A673 (cell line): Measurements from ENCODE around the gene CAMK2G. TPM values are rescaled to one million over a fixed set of nuclear protein-coding genes. Genes with fewer than 3 reads are reported as not detected.

Experiments used
- BruUV-seq: library from RNA; stranded (reverse); fragments of 400-500 nt; replicated peaks from 2 replicates; lab custom pipeline; 2021; lab: Mats Ljungman, UMichigan
- CTCF ChIA-PET: fragments of 300-600 bp; sonication (Branson Sonifier 250); formaldehyde crosslinking; loops from one replicate; lab custom pipeline; 2022; ENCODE audit warnings: antibody characterized with exemption; lab: Charles Lee
- POLR2A ChIA-PET: fragments of 300-600 bp; sonication (Branson Sonifier 250); formaldehyde crosslinking; loops from one replicate; lab custom pipeline; 2022; ENCODE audit warnings: antibody characterized with exemption; ENCODE audit not compliant: low non-redundant PET; lab: Charles Lee
- DNase-seq: peaks from one replicate; pipeline ENCODE4 v3.0.0-alpha.2; 2015; ENCODE audit warnings: low spot score
- H3K27ac ChIP-seq: fragments of 200-600 bp; sonication (generic); 2 replicates; pipeline ENCODE4 v1.5.1; 2016; ENCODE audit warnings: mixed run types, low read depth, mild to moderate bottlenecking, mixed read lengths, antibody characterized with exemption, low read length; ENCODE audit not compliant: poor library complexity, severe bottlenecking
- H3K27me3 ChIP-seq: fragments of 200-600 bp; sonication (generic); replicated peaks from 2 replicates; pipeline ENCODE4 v1.6.1; 2017; ENCODE audit warnings: mixed run types, low read depth, mild to moderate bottlenecking, mixed read lengths, antibody characterized with exemption, low read length; ENCODE audit not compliant: insufficient read depth, poor library complexity
- H3K36me3 ChIP-seq: fragments of 200-600 bp; sonication (generic); 2 replicates; pipeline ENCODE4 v1.6.1; 2016; ENCODE audit warnings: mixed run types, mild to moderate bottlenecking, mixed read lengths, antibody characterized with exemption, low read length; ENCODE audit not compliant: insufficient read depth, poor library complexity, severe bottlenecking
- H3K4me1 ChIP-seq: fragments of 200-600 bp; sonication (generic); 2 replicates; pipeline ENCODE4 v1.6.1; 2017; ENCODE audit warnings: mixed run types, mild to moderate bottlenecking, mixed read lengths, antibody characterized with exemption, low read length; ENCODE audit not compliant: insufficient read depth, poor library complexity, severe bottlenecking
- H3K4me3 ChIP-seq: fragments of 200-600 bp; sonication (generic); 2 replicates; pipeline ENCODE4 v1.5.1; 2016; ENCODE audit warnings: low read depth, mixed run types, mild to moderate bottlenecking, mixed read lengths, low read length; ENCODE audit not compliant: poor library complexity, severe bottlenecking
- H3K9me3 ChIP-seq: fragments of 200-600 bp; sonication (generic); 2 replicates; pipeline ENCODE4 v1.6.1; 2016; ENCODE audit warnings: mixed run types, low read depth, mild to moderate bottlenecking, mixed read lengths, antibody characterized with exemption, low read length; ENCODE audit not compliant: poor library complexity, severe bottlenecking
- EZH2 ChIP-seq: fragments of 200-600 bp; sonication (generic); IDR thresholded peaks from 2 replicates; pipeline ENCODE4 v1.6.1; 2017; ENCODE audit warnings: borderline replicate concordance, low read depth, mild to moderate bottlenecking, mixed read lengths, antibody characterized with exemption, low read length; ENCODE audit not compliant: poor library complexity, severe bottlenecking
- intact Hi-C: fragments of 100-400 bp; cut with micrococcal nuclease; formaldehyde crosslinking; loops from one replicate; pipeline ENCODE4 v1.10.0; 2022; ENCODE audit not compliant: unreplicated experiment
- total RNA-seq: library from RNA; stranded (reverse); gene quantifications from 2 replicates; pipeline ENCODE4 v1.2.3, GENCODE V29; 2021
- TF ChIP-seq, protein P1 (sequence below): fragments of 300-800, 200-600 bp; sonication (generic); conservative IDR thresholded peaks from 2 replicates; pipeline ENCODE4 v1.5.1; 2017; ENCODE audit warnings: low read depth, mild to moderate bottlenecking, antibody characterized with exemption, low read length, moderate library complexity, mixed read lengths

The CAMK2G gene
- total RNA-seq, 1 experiment from 2014 or later = 32.7 TPM

- H3K36me3 ChIP-seq = peaks cover 7% of the 10 kb centered on the region
- TF ChIP-seq EZH2 = no peak
- TF ChIP-seq, protein P1, sequence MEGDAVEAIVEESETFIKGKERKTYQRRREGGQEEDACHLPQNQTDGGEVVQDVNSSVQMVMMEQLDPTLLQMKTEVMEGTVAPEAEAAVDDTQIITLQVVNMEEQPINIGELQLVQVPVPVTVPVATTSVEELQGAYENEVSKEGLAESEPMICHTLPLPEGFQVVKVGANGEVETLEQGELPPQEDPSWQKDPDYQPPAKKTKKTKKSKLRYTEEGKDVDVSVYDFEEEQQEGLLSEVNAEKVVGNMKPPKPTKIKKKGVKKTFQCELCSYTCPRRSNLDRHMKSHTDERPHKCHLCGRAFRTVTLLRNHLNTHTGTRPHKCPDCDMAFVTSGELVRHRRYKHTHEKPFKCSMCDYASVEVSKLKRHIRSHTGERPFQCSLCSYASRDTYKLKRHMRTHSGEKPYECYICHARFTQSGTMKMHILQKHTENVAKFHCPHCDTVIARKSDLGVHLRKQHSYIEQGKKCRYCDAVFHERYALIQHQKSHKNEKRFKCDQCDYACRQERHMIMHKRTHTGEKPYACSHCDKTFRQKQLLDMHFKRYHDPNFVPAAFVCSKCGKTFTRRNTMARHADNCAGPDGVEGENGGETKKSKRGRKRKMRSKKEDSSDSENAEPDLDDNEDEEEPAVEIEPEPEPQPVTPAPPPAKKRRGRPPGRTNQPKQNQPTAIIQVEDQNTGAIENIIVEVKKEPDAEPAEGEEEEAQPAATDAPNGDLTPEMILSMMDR = no peak
- ChIA-PET CTCF (no interaction called here), POLR2A (no interaction called here)
- no peaks in the 10 kb centered on the region for H3K27me3 ChIP-seq
- no TSS peak for BruUV-seq
- no peak overlapping the region for H3K4me3 ChIP-seq
- H3K4me1 ChIP-seq = peaks cover 6% of the 10 kb centered on the region
- H3K9me3 ChIP-seq = no peaks in the 10 kb centered on the region
- H3K27ac ChIP-seq = no peak overlapping the region
- DNase-seq = no peak
- intact Hi-C loops = no loop called here
Observed at GRCh38 chr10:73867871-73868631, 6.3 kb downstream of the CAMK2G start.

GRCh38 chr10:73867126-73867807 lies 7.1 kb downstream of the CAMK2G start:
- Histone ChIP-seq H3K4me1 (no peaks in the 10 kb centered on the region), H3K9me3 (no peaks in the 10 kb centered on the region), H3K27ac (no peak overlapping the region), H3K4me3 (no peak overlapping the region), H3K36me3 (peaks cover 7% of the 10 kb centered on the region), H3K27me3 (no peaks in the 10 kb centered on the region)
- TF ChIP-seq, protein P1 = no peak
- no peak for TF ChIP-seq EZH2
- ChIA-PET CTCF (no interaction called here), POLR2A (no interaction called here)
- no peak for DNase-seq
- intact Hi-C loops = no loop called here
- BruUV-seq = no TSS peak

DNA sequence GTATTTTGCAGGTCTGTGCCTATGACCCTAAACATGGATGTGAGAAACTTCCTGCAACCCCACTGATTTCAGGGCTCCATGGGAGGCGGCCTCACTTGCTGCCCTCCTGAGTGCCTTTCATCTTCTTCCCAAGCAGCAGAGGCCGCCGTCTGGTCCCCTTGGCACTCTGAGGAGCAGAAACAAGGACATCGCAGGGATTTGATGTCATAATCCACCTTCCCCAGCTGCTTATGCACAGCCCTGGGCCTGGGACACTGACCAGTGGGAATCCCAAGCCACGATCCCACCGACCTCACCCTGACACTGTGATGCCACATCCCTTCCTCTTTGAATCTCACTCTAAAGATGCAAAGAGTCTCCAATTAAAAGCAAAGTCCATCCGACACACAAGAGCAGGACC lies 7.7 kb downstream of the CAMK2G start:
- no TSS peak for BruUV-seq
- Histone ChIP-seq H3K9me3 (no peaks in the 10 kb centered on the region), H3K27ac (no peak overlapping the region), H3K4me3 (no peak overlapping the region), H3K27me3 (no peaks in the 10 kb centered on the region), H3K36me3 (peaks cover 7% of the 10 kb centered on the region), H3K4me1 (no peaks in the 10 kb centered on the region)
- intact Hi-C loops = no loop called here
- TF ChIP-seq EZH2 = no peak
- TF ChIP-seq, protein P1 = no peak
- no peak for DNase-seq
- ChIA-PET CTCF (no interaction called here), POLR2A (no interaction called here)
